DOHH2 (cell line): ENCODE data around the gene ASPSCR1.

Experiments
- H3F3A ChIP-seq: fragments of 200-600 bp; sonication (generic), shearing (Covaris generic); 2 replicates; pipeline ENCODE4 v1.6.0; 2016; ENCODE audit warnings: antibody characterized with exemption, mild to moderate bottlenecking; ENCODE audit not compliant: control insufficient read depth, insufficient read depth
- H3K27ac ChIP-seq: fragments of 200-600 bp; sonication (generic); 2 replicates; pipeline ENCODE4 v1.5.1; 2014; ENCODE audit warnings: low read depth, mild to moderate bottlenecking, low read length, moderate library complexity
- H3K27me3 ChIP-seq: fragments of 200-600 bp; sonication (generic); 2 replicates; pipeline ENCODE4 v1.6.1; 2014; ENCODE audit warnings: mild to moderate bottlenecking, low read length, mixed read lengths; ENCODE audit not compliant: control insufficient read depth
- H3K36me3 ChIP-seq: fragments of 200-600 bp; sonication (generic); 2 replicates; pipeline ENCODE4 v1.6.1; 2014; ENCODE audit warnings: mild to moderate bottlenecking, low read length, moderate library complexity, mixed read lengths; ENCODE audit not compliant: control insufficient read depth
- H3K4me1 ChIP-seq: fragments of 200-600 bp; sonication (generic); 2 replicates; pipeline ENCODE4 v1.6.1; 2014; ENCODE audit warnings: mild to moderate bottlenecking, low read length, mixed read lengths; ENCODE audit not compliant: control insufficient read depth
- H3K4me2 ChIP-seq: fragments of 200-600 bp; sonication (generic); 2 replicates; pipeline ENCODE4 v1.6.0; 2014; ENCODE audit warnings: mild to moderate bottlenecking, low read length, moderate library complexity
- H3K4me3 ChIP-seq: fragments of 200-600 bp; sonication (generic); 2 replicates; pipeline ENCODE4 v1.5.1; 2014; ENCODE audit warnings: mild to moderate bottlenecking, low read length, mixed read lengths
- H3K79me2 ChIP-seq: fragments of 200-600 bp; sonication (generic); 2 replicates; pipeline ENCODE4 v1.6.1; 2014; ENCODE audit warnings: mild to moderate bottlenecking, low read length, mixed read lengths; ENCODE audit not compliant: control insufficient read depth
- H3K9me2 ChIP-seq: fragments of 200-600 bp; sonication (generic); replicated peaks from 2 replicates; pipeline ENCODE4 v1.6.1; 2014; ENCODE audit warnings: mild to moderate bottlenecking, low read length, mixed read lengths; ENCODE audit not compliant: control insufficient read depth
- H3K9me3 ChIP-seq: fragments of 200-600 bp; sonication (generic); 2 replicates; pipeline ENCODE4 v1.6.1; 2014; ENCODE audit warnings: antibody characterized with exemption, low read length, mixed read lengths; ENCODE audit not compliant: control insufficient read depth, insufficient read depth
- H4K20me1 ChIP-seq: fragments of 200-600 bp; sonication (generic); 2 replicates; pipeline ENCODE4 v1.6.0; 2014; ENCODE audit warnings: low read depth, mild to moderate bottlenecking, antibody characterized with exemption, low read length, moderate library complexity; ENCODE audit not compliant: control insufficient read depth, insufficient read depth
- CTCF ChIP-seq: fragments of 200-600 bp; sonication (generic); IDR thresholded peaks from one replicate; pipeline ENCODE4 v1.5.1; 2014; ENCODE audit warnings: antibody characterized with exemption, mild to moderate bottlenecking, low read depth, low read length; ENCODE audit not compliant: poor library complexity, severe bottlenecking
- EZH2phosphoT487 ChIP-seq: fragments of 200-600 bp; sonication (generic); IDR thresholded peaks from 2 replicates; pipeline ENCODE4 v1.6.1; 2017; ENCODE audit warnings: borderline replicate concordance, mild to moderate bottlenecking, antibody characterized with exemption, low read length, moderate library complexity, mixed read lengths

Gene ASPSCR1

GRCh38 chr17:81958633-81959342 is 18.6 kb upstream of the ASPSCR1 start:
- Histone ChIP-seq H3K4me1 (peaks cover 7% of the 10 kb centered on the region; the same call in 1 of the 2 replicates), H3K9me2 (no peaks in the 10 kb centered on the region), H3K4me2 (peak overlapping the region; percentile 71), H3K27ac (no peak overlapping the region), H3K9me3 (no peaks in the 10 kb centered on the region), H3K4me3 (peak overlapping the region; percentile 64), H3K36me3 (no peaks in the 10 kb centered on the region), H3F3A (no peaks in the 10 kb centered on the region), H4K20me1 (no peaks in the 10 kb centered on the region), H3K27me3 (peaks cover 38% of the 10 kb centered on the region), H3K79me2 (no peaks in the 10 kb centered on the region)
- TF ChIP-seq EZH2phosphoT487 = no peak
- TF ChIP-seq CTCF = no peak

GRCh38 chr17:81959362-81960129 is 17.9 kb upstream of the ASPSCR1 start:
- H3F3A ChIP-seq = no peaks in the 10 kb centered on the region
- H3K4me1 ChIP-seq = peaks cover 7% of the 10 kb centered on the region; the same call in 1 of the 2 replicates
- TF ChIP-seq CTCF (peak; percentile 64), EZH2phosphoT487 (no peak)
- peak overlapping the region; percentile 71 for H3K4me2 ChIP-seq
- no peaks in the 10 kb centered on the region for H3K79me2 ChIP-seq
- no peaks in the 10 kb centered on the region for H3K9me3 ChIP-seq
- H3K27ac ChIP-seq = no peak overlapping the region
- peak overlapping the region; percentile 64 for H3K4me3 ChIP-seq
- H3K27me3 ChIP-seq = peaks cover 46% of the 10 kb centered on the region
- H4K20me1 ChIP-seq = no peaks in the 10 kb centered on the region
- no peaks in the 10 kb centered on the region for H3K36me3 ChIP-seq
- H3K9me2 ChIP-seq = no peaks in the 10 kb centered on the region

GRCh38 chr17:81960130-81960958 is 17.1 kb upstream of the ASPSCR1 start:
- Histone ChIP-seq H3K4me3 (peak overlapping the region; percentile 64), H3F3A (no peaks in the 10 kb centered on the region), H3K36me3 (no peaks in the 10 kb centered on the region), H3K27me3 (peaks cover 52% of the 10 kb centered on the region), H3K9me2 (no peaks in the 10 kb centered on the region), H3K4me1 (peaks cover 7% of the 10 kb centered on the region; the same call in 1 of the 2 replicates), H3K9me3 (no peaks in the 10 kb centered on the region), H3K27ac (no peak overlapping the region), H3K4me2 (peak overlapping the region; percentile 71), H4K20me1 (no peaks in the 10 kb centered on the region), H3K79me2 (no peaks in the 10 kb centered on the region)
- TF ChIP-seq CTCF = no peak
- TF ChIP-seq EZH2phosphoT487 = no peak
